Endothelial cell (in vitro differentiated cells): ENCODE data around the gene HAT1. TPM values are rescaled to one million over a fixed set of nuclear protein-coding genes. Genes with fewer than 3 reads are reported as not detected.

Experiments
- DNase-seq: peaks from one replicate; pipeline ENCODE4 v3.0.0; 2021; ENCODE audit warnings: low spot score
- H3K27ac Mint-ChIP-seq: one replicate; pipeline ENCODE4 v1.8.0; 2021; ENCODE audit warnings: mixed read lengths, inconsistent platforms; ENCODE audit not compliant: unreplicated experiment
- H3K27me3 Mint-ChIP-seq: one replicate; pipeline ENCODE4 v1.8.0; 2021; ENCODE audit warnings: mild to moderate bottlenecking, moderate library complexity, mixed read lengths, inconsistent platforms; ENCODE audit not compliant: unreplicated experiment
- H3K36me3 Mint-ChIP-seq: one replicate; pipeline ENCODE4 v1.8.0; 2021; ENCODE audit warnings: mild to moderate bottlenecking, low read depth, mixed read lengths, inconsistent platforms; ENCODE audit not compliant: unreplicated experiment
- H3K4me1 Mint-ChIP-seq: one replicate; pipeline ENCODE4 v1.8.0; 2021; ENCODE audit warnings: mild to moderate bottlenecking, mixed read lengths, inconsistent platforms; ENCODE audit not compliant: unreplicated experiment
- H3K4me3 Mint-ChIP-seq: one replicate; pipeline ENCODE4 v1.8.0; 2021; ENCODE audit warnings: mild to moderate bottlenecking, mixed read lengths, inconsistent platforms; ENCODE audit not compliant: unreplicated experiment
- H3K9me3 Mint-ChIP-seq: one replicate; pipeline ENCODE4 v1.8.0; 2021; ENCODE audit warnings: mixed read lengths, inconsistent platforms; ENCODE audit not compliant: unreplicated experiment
- CTCF ChIP-seq: fragments of 200-600 bp; sonication (generic); IDR thresholded peaks from one replicate; pipeline ENCODE4 v1.5.0; 2021; ENCODE audit warnings: antibody characterized with exemption; ENCODE audit not compliant: unreplicated experiment
- long read RNA-seq: library from polyadenylated mRNA; unstranded; transcript quantifications from one replicate; pipeline ENCODE4 v2.0.0, GENCODE V29; 2020; ENCODE audit not compliant: unreplicated experiment
- total RNA-seq: library from RNA; stranded (reverse); fragmentation: NEBNext Ultra II Directional; extraction: Animal tissue kit (Norgen Biotek cat#: 25700); gene quantifications from one replicate; pipeline ENCODE4 v1.2.1, GENCODE V29; 2021; ENCODE audit not compliant: unreplicated experiment

Gene HAT1
- total RNA-seq = 22.8 TPM
- long read RNA-seq, transcript HAT1-201 (11 exons, 1,626 nt) = major isoform, 26 of 33 reads
- long read RNA-seq, partial matches to known transcripts = 4 of 33 reads
- long read RNA-seq, other reads (novel, unspliced or antisense) = 2 of 33 reads

DNA sequence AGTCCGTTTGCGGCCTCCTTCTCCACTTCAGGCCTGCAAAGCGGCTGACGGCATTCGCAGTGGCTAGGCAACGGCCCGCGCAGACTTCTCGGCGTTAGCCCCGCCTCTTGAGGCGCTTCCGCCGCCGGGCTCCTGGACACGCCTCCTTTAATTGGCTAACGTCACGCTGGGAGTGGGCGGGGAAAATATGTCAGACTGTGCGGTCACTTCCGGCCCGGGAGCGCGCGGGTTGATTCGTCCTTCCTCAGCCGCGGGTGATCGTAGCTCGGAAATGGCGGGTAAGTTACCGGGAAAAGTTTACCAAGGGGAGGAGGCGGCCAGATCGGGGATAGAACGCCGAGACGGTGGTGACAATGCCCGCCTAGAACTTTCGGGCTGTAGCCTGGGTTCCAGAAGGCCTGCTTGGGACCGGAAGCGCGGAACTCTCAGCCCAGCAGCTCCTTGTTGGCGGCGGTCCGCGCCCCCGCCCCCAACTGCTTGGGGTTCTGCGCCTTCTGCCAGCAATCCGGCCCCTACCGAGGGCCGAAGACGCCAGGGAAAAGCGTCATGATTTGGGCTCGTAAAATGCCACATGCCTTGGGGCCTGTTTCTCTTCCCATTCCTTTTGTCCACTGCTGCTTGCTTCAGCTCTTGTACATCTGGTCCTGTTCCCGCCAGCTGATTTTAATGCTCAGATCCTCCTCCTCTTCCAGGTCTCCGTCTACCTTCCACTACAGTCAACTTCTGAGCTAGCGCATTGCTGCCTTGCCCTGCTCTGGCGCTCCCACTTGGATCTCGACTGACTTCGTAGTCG is at the start of gene HAT1:
TSS of gene HAT1 (plus strand) at position 232 of the 793 bp plus-strand sequence. CDS start at position 272, 40 bp downstream.
- H3K36me3 Mint-ChIP-seq = no peaks in the 10 kb centered on the region
- H3K4me3 Mint-ChIP-seq = peak within 1 kb of the TSS; percentile 98
- peaks cover 2% of the 10 kb centered on the region for H3K27me3 Mint-ChIP-seq
- DNase-seq = peak; percentile 97
- no peaks in the 10 kb centered on the region for H3K9me3 Mint-ChIP-seq
- peaks cover 10% of the 10 kb centered on the region for H3K4me1 Mint-ChIP-seq
- no peak for TF ChIP-seq CTCF
- peak within 1 kb of the TSS; percentile 99 for H3K27ac Mint-ChIP-seq

DNA sequence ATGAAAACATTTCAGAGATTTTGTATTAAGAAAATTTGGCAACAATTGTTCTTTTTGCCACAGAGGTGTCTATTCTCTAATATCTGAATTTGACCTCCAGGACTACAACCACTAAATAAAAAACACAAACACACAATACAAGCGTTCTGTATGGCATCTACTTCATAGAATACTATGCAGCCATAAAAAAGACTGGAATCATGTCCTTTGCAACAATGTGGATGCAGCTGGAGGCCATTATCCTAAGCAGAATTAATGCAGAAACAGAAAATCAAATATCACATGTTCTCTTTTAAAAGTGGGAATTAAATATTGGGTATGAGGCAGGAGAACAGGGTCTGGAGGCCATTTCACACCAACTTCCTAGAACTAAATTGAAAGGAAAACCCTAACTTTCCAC is 47.7 kb upstream of the HAT1 start:
- Mint-ChIP-seq H3K27ac (no peak overlapping the region), H3K4me3 (no peak overlapping the region), H3K4me1 (no peaks in the 10 kb centered on the region), H3K27me3 (no peaks in the 10 kb centered on the region), H3K36me3 (no peaks in the 10 kb centered on the region), H3K9me3 (no peaks in the 10 kb centered on the region)
- TF ChIP-seq CTCF = no peak
- DNase-seq = no peak

- Mint-ChIP-seq H3K27ac (no peak overlapping the region), H3K4me1 (no peaks in the 10 kb centered on the region), H3K27me3 (no peaks in the 10 kb centered on the region), H3K36me3 (no peaks in the 10 kb centered on the region), H3K4me3 (no peak overlapping the region), H3K9me3 (no peaks in the 10 kb centered on the region)
- TF ChIP-seq CTCF = no peak
- DNase-seq = no peak
These were observed 47.3 kb upstream of the HAT1 start for GRCh38 chr2:171874963-171875362.

DNA sequence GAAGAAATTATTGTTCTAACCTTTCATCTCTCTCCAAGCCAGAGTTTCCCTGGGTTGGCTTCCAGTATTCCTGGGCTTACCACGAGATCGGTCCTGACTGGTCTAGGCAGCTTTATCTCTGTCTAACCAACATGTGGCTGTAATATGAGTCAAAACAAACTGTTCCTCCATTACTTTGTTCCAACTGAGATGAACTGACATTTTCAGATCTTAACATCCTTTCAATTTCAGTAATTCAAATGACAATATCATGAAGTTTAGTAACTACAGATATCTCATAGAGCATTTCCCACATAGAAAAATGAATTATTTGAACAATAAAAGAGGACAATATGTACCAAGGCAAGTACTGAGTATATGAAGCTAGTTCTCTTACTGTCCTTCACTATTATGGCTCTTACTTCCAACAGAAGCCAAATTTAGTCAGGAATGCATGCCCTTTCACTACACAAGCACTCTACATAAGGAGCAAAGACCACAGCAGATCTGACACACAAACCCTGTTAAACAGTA is 43.7 kb upstream of the HAT1 start:
- no peak overlapping the region for H3K27ac Mint-ChIP-seq
- DNase-seq = no peak
- TF ChIP-seq CTCF = no peak
- no peaks in the 10 kb centered on the region for H3K4me1 Mint-ChIP-seq
- H3K27me3 Mint-ChIP-seq = no peaks in the 10 kb centered on the region
- H3K9me3 Mint-ChIP-seq = no peaks in the 10 kb centered on the region
- no peaks in the 10 kb centered on the region for H3K36me3 Mint-ChIP-seq
- no peak overlapping the region for H3K4me3 Mint-ChIP-seq

GRCh38 chr2:171879865-171880264 is 42.4 kb upstream of the HAT1 start:
- no peak overlapping the region for H3K4me3 Mint-ChIP-seq
- H3K36me3 Mint-ChIP-seq = no peaks in the 10 kb centered on the region
- no peaks in the 10 kb centered on the region for H3K4me1 Mint-ChIP-seq
- no peaks in the 10 kb centered on the region for H3K9me3 Mint-ChIP-seq
- no peaks in the 10 kb centered on the region for H3K27me3 Mint-ChIP-seq
- no peak for TF ChIP-seq CTCF
- H3K27ac Mint-ChIP-seq = no peak overlapping the region
- no peak for DNase-seq
